DOHH2 (cell line): ENCODE measurements around the gene N4BP2L1.

Source experiments
- H3F3A ChIP-seq: fragments of 200-600 bp; sonication (generic), shearing (Covaris generic); 2 replicates; pipeline ENCODE4 v1.6.0; 2016; ENCODE audit warnings: antibody characterized with exemption, mild to moderate bottlenecking; ENCODE audit not compliant: control insufficient read depth, insufficient read depth
- H3K27ac ChIP-seq: fragments of 200-600 bp; sonication (generic); 2 replicates; pipeline ENCODE4 v1.5.1; 2014; ENCODE audit warnings: low read depth, mild to moderate bottlenecking, low read length, moderate library complexity
- H3K27me3 ChIP-seq: fragments of 200-600 bp; sonication (generic); 2 replicates; pipeline ENCODE4 v1.6.1; 2014; ENCODE audit warnings: mild to moderate bottlenecking, low read length, mixed read lengths; ENCODE audit not compliant: control insufficient read depth
- H3K36me3 ChIP-seq: fragments of 200-600 bp; sonication (generic); 2 replicates; pipeline ENCODE4 v1.6.1; 2014; ENCODE audit warnings: mild to moderate bottlenecking, low read length, moderate library complexity, mixed read lengths; ENCODE audit not compliant: control insufficient read depth
- H3K4me1 ChIP-seq: fragments of 200-600 bp; sonication (generic); 2 replicates; pipeline ENCODE4 v1.6.1; 2014; ENCODE audit warnings: mild to moderate bottlenecking, low read length, mixed read lengths; ENCODE audit not compliant: control insufficient read depth
- H3K4me2 ChIP-seq: fragments of 200-600 bp; sonication (generic); 2 replicates; pipeline ENCODE4 v1.6.0; 2014; ENCODE audit warnings: mild to moderate bottlenecking, low read length, moderate library complexity
- H3K4me3 ChIP-seq: fragments of 200-600 bp; sonication (generic); 2 replicates; pipeline ENCODE4 v1.5.1; 2014; ENCODE audit warnings: mild to moderate bottlenecking, low read length, mixed read lengths
- H3K79me2 ChIP-seq: fragments of 200-600 bp; sonication (generic); 2 replicates; pipeline ENCODE4 v1.6.1; 2014; ENCODE audit warnings: mild to moderate bottlenecking, low read length, mixed read lengths; ENCODE audit not compliant: control insufficient read depth
- H3K9me2 ChIP-seq: fragments of 200-600 bp; sonication (generic); replicated peaks from 2 replicates; pipeline ENCODE4 v1.6.1; 2014; ENCODE audit warnings: mild to moderate bottlenecking, low read length, mixed read lengths; ENCODE audit not compliant: control insufficient read depth
- H3K9me3 ChIP-seq: fragments of 200-600 bp; sonication (generic); 2 replicates; pipeline ENCODE4 v1.6.1; 2014; ENCODE audit warnings: antibody characterized with exemption, low read length, mixed read lengths; ENCODE audit not compliant: control insufficient read depth, insufficient read depth
- H4K20me1 ChIP-seq: fragments of 200-600 bp; sonication (generic); 2 replicates; pipeline ENCODE4 v1.6.0; 2014; ENCODE audit warnings: low read depth, mild to moderate bottlenecking, antibody characterized with exemption, low read length, moderate library complexity; ENCODE audit not compliant: control insufficient read depth, insufficient read depth
- CTCF ChIP-seq: fragments of 200-600 bp; sonication (generic); IDR thresholded peaks from one replicate; pipeline ENCODE4 v1.5.1; 2014; ENCODE audit warnings: antibody characterized with exemption, mild to moderate bottlenecking, low read depth, low read length; ENCODE audit not compliant: poor library complexity, severe bottlenecking
- EZH2phosphoT487 ChIP-seq: fragments of 200-600 bp; sonication (generic); IDR thresholded peaks from 2 replicates; pipeline ENCODE4 v1.6.1; 2017; ENCODE audit warnings: borderline replicate concordance, mild to moderate bottlenecking, antibody characterized with exemption, low read length, moderate library complexity, mixed read lengths

The N4BP2L1 gene

GRCh38 chr13:32425158-32425557, 2.8 kb downstream of the N4BP2L1 start:
- Histone ChIP-seq H3K27me3 (peaks cover 34% of the 10 kb centered on the region), H3K36me3 (no peaks in the 10 kb centered on the region), H3K4me2 (no peak overlapping the region), H3K9me3 (peaks cover under 1% of the 10 kb centered on the region; the same call in 1 of the 2 replicates), H3K79me2 (no peaks in the 10 kb centered on the region), H3F3A (no peaks in the 10 kb centered on the region), H3K4me1 (peaks cover 20% of the 10 kb centered on the region), H3K4me3 (no peak overlapping the region), H3K27ac (no peak overlapping the region), H4K20me1 (no peaks in the 10 kb centered on the region), H3K9me2 (no peaks in the 10 kb centered on the region)
- TF ChIP-seq EZH2phosphoT487, result no peak
- no peak for TF ChIP-seq CTCF

GRCh38 chr13:32423592-32423991, 4.3 kb downstream of the N4BP2L1 start:
- no peaks in the 10 kb centered on the region for H3F3A ChIP-seq
- peaks cover 7% of the 10 kb centered on the region; the same call in 1 of the 2 replicates for H3K9me3 ChIP-seq
- H3K4me1 ChIP-seq, result peaks cover 20% of the 10 kb centered on the region
- H3K4me3 ChIP-seq, result no peak overlapping the region
- H3K27ac ChIP-seq, result no peak overlapping the region
- no peak overlapping the region for H3K4me2 ChIP-seq
- H4K20me1 ChIP-seq, result no peaks in the 10 kb centered on the region
- no peaks in the 10 kb centered on the region for H3K36me3 ChIP-seq
- H3K9me2 ChIP-seq, result no peaks in the 10 kb centered on the region
- TF ChIP-seq EZH2phosphoT487, result no peak
- no peaks in the 10 kb centered on the region for H3K79me2 ChIP-seq
- peaks cover 23% of the 10 kb centered on the region for H3K27me3 ChIP-seq

GRCh38 chr13:32419862-32420261, 8.1 kb downstream of the N4BP2L1 start:
- no peaks in the 10 kb centered on the region for H3F3A ChIP-seq
- H4K20me1 ChIP-seq, result no peaks in the 10 kb centered on the region
- no peak overlapping the region for H3K27ac ChIP-seq
- no peaks in the 10 kb centered on the region for H3K27me3 ChIP-seq
- no peaks in the 10 kb centered on the region for H3K9me2 ChIP-seq
- no peaks in the 10 kb centered on the region for H3K4me1 ChIP-seq
- H3K9me3 ChIP-seq, result peaks cover 7% of the 10 kb centered on the region; the same call in 1 of the 2 replicates
- H3K4me3 ChIP-seq, result no peak overlapping the region
- H3K79me2 ChIP-seq, result no peaks in the 10 kb centered on the region
- no peaks in the 10 kb centered on the region for H3K36me3 ChIP-seq
- TF ChIP-seq CTCF (no peak), EZH2phosphoT487 (no peak)
- no peak overlapping the region for H3K4me2 ChIP-seq

GRCh38 chr13:32417995-32418394, 9.9 kb downstream of the N4BP2L1 start:
- Histone ChIP-seq H3K9me3 (peaks cover 7% of the 10 kb centered on the region; the same call in 1 of the 2 replicates), H3K27ac (no peak overlapping the region), H3K9me2 (no peaks in the 10 kb centered on the region), H3F3A (no peaks in the 10 kb centered on the region), H4K20me1 (no peaks in the 10 kb centered on the region), H3K4me1 (no peaks in the 10 kb centered on the region), H3K4me3 (no peak overlapping the region), H3K79me2 (no peaks in the 10 kb centered on the region), H3K36me3 (no peaks in the 10 kb centered on the region), H3K4me2 (no peak overlapping the region), H3K27me3 (no peaks in the 10 kb centered on the region)
- TF ChIP-seq CTCF (no peak), EZH2phosphoT487 (no peak)
